Measurements from ENCODE around the gene IL1RL2.

IL1RL2 gene

GRCh38 chr2:102269200-102269524, 82.3 kb downstream of the IL1RL2 start:
- TF ChIP-seq, protein P1, sequence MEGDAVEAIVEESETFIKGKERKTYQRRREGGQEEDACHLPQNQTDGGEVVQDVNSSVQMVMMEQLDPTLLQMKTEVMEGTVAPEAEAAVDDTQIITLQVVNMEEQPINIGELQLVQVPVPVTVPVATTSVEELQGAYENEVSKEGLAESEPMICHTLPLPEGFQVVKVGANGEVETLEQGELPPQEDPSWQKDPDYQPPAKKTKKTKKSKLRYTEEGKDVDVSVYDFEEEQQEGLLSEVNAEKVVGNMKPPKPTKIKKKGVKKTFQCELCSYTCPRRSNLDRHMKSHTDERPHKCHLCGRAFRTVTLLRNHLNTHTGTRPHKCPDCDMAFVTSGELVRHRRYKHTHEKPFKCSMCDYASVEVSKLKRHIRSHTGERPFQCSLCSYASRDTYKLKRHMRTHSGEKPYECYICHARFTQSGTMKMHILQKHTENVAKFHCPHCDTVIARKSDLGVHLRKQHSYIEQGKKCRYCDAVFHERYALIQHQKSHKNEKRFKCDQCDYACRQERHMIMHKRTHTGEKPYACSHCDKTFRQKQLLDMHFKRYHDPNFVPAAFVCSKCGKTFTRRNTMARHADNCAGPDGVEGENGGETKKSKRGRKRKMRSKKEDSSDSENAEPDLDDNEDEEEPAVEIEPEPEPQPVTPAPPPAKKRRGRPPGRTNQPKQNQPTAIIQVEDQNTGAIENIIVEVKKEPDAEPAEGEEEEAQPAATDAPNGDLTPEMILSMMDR (IDR thresholded peaks at IDR 0.05; ENCODE audit: extremely low read depth, insufficient read depth, missing control alignments) = no peak
- no peak for DNase-seq (ENCODE audit: low spot score)
- in situ Hi-C loops (cut with MboI; ENCODE audit: low pct_unique_long_range_greater_than_20kb, low sequenced_read_pairs, unreplicated experiment) = no loop called here

- TF ChIP-seq, protein P1 (IDR thresholded peaks at IDR 0.05; ENCODE audit: extremely low read depth, insufficient read depth, missing control alignments) = no peak
- DNase-seq (ENCODE audit: low spot score) = no peak
- in situ Hi-C loops (cut with MboI; ENCODE audit: low pct_unique_long_range_greater_than_20kb, low sequenced_read_pairs, unreplicated experiment) = no loop called here
These were observed 85.0 kb downstream of the IL1RL2 start for GRCh38 chr2:102271844-102272243.

DNA sequence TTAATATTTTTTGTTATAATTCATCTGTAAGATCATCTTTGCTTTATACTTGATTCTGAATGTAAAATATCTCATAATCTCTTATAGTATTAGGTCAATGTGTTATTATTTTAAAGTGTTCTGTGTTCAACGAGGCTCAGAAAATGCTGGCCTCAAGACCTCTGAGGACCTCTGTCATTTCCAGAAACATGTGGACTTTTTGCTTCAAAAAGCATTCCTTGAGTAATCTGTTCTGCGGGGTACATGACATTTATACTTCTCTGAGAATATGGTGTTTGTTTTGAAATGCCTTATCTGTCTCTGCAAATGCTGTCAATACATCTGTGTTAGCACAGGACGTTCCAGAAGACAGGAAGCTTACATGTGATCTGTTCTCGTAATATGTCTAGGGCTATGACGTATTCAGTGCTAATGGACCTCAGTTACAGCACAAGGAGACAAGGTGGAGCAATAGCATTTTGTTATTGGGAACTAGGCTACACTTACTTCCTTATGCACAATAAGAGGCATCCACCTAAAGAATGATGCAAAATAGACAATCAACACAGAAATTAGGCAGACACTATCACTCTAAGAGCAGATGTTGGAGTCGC, 86.9 kb downstream of the IL1RL2 start:
- in situ Hi-C loops (cut with MboI; ENCODE audit: low pct_unique_long_range_greater_than_20kb, low sequenced_read_pairs, unreplicated experiment) = no loop called here
- DNase-seq (ENCODE audit: low spot score) = no peak
- TF ChIP-seq, protein P1 (IDR thresholded peaks at IDR 0.05; ENCODE audit: extremely low read depth, insufficient read depth, missing control alignments) = no peak

GRCh38 chr2:102276549-102277201, 89.9 kb downstream of the IL1RL2 start:
- TF ChIP-seq, protein P1 (IDR thresholded peaks at IDR 0.05; ENCODE audit: extremely low read depth, insufficient read depth, missing control alignments) = no peak
- in situ Hi-C loops (cut with MboI; ENCODE audit: low pct_unique_long_range_greater_than_20kb, low sequenced_read_pairs, unreplicated experiment) = no loop called here
- no peak for DNase-seq (ENCODE audit: low spot score)

DNA sequence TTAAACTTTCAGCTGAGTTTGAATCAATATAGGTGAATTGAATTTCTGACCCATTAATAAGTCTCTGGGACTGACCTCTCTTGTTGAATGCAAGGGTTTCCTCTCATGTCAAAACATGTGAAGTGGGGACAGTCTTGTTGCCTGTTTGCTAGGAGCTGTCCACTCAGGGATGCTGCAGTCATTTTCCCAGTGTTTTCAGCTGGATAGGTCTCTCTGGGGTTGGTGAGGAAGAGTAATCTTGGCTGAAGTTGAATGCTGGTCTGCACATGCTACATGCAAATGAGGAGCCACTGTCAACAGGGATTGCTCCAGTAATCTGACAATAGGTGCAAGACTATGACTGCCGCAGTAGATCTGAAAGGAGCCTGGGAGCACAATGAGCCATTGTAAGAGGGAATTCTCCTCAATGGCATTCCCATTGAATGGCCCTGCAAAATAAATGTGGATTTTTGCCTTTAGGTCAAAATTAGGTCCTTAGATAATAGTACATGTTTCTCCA, 90.4 kb downstream of the IL1RL2 start:
- in situ Hi-C loops (cut with MboI; ENCODE audit: low pct_unique_long_range_greater_than_20kb, low sequenced_read_pairs, unreplicated experiment) = no loop called here
- TF ChIP-seq, protein P1 (IDR thresholded peaks at IDR 0.05; ENCODE audit: extremely low read depth, insufficient read depth, missing control alignments) = no peak
- no peak for DNase-seq (ENCODE audit: low spot score)

- in situ Hi-C loops (cut with MboI; ENCODE audit: low pct_unique_long_range_greater_than_20kb, low sequenced_read_pairs, unreplicated experiment) = no loop called here
- no peak for DNase-seq (ENCODE audit: low spot score)
- TF ChIP-seq, protein P1 (IDR thresholded peaks at IDR 0.05; ENCODE audit: extremely low read depth, insufficient read depth, missing control alignments) = no peak
These were observed 92.0 kb downstream of the IL1RL2 start for GRCh38 chr2:102278720-102279390.
